ENCODE data around the gene GTF3C4.

DNA sequence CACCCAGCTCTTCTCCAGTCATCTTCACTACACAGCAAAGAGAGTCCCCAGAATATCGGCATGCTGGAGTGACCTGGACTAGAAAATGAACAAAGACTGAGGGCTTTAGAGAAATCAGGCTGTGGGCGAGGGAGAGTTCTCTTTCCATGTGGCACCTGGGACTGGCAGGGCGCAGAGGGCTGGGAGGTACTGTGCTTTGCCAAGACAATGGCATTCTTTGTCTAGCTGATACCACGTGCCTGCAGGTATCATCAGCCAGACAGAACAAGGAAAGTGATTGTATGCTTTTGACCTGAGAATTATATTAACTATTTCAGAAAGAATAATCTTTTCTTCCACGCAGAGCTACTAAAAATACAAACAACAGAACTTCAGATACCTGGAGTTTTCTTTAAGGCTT is 30.9 kb upstream of the GTF3C4 start:
- TF ChIP-seq, protein P1, sequence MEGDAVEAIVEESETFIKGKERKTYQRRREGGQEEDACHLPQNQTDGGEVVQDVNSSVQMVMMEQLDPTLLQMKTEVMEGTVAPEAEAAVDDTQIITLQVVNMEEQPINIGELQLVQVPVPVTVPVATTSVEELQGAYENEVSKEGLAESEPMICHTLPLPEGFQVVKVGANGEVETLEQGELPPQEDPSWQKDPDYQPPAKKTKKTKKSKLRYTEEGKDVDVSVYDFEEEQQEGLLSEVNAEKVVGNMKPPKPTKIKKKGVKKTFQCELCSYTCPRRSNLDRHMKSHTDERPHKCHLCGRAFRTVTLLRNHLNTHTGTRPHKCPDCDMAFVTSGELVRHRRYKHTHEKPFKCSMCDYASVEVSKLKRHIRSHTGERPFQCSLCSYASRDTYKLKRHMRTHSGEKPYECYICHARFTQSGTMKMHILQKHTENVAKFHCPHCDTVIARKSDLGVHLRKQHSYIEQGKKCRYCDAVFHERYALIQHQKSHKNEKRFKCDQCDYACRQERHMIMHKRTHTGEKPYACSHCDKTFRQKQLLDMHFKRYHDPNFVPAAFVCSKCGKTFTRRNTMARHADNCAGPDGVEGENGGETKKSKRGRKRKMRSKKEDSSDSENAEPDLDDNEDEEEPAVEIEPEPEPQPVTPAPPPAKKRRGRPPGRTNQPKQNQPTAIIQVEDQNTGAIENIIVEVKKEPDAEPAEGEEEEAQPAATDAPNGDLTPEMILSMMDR (IDR thresholded peaks at IDR 0.05; ENCODE audit: control extremely low read depth in 1 of 3, insufficient read depth in 1 of 3, low read depth in 1 of 3, low read length in 3 of 3), result no peak
- TF ChIP-seq HDAC6 (IDR thresholded peaks at IDR 0.05; ENCODE audit: low read depth, low read length), result no peak
- TF ChIP-seq EZH2 (IDR thresholded peaks at IDR 0.05; ENCODE audit: low read depth, low read length, severe bottlenecking), result no peak
- TF ChIP-seq POLR2A (IDR thresholded peaks at IDR 0.05; ENCODE audit: control extremely low read depth in 1 of 2, low read depth in 2 of 2, low read length in 2 of 2), result no peak
- TF ChIP-seq, protein P2, sequence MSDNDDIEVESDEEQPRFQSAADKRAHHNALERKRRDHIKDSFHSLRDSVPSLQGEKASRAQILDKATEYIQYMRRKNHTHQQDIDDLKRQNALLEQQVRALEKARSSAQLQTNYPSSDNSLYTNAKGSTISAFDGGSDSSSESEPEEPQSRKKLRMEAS (IDR thresholded peaks at IDR 0.05), result no peak
- no peak for TF ChIP-seq POU5F1 (IDR thresholded peaks at IDR 0.05; ENCODE audit: low read depth, low read length)
- TF ChIP-seq RFX5 (IDR thresholded peaks at IDR 0.05; ENCODE audit: borderline replicate concordance, low read depth, low read length), result no peak

All from H1 (cell line).